GM18505 (cell line): Measurements from ENCODE around the gene C1orf74.

Experiments used
- ATAC-seq: cut with Tn5 transposase; IDR thresholded peaks from one replicate; pipeline ENCODE4 v1.9.1; 2021; ENCODE audit not compliant: unreplicated experiment
- POLR2A ChIP-seq: IDR thresholded peaks from 4 replicates; pipeline ENCODE4 v1.6.1; 2011; ENCODE audit warnings: borderline replicate concordance; ENCODE audit not compliant: insufficient read depth, insufficient read length; ENCODE audit errors: extremely low read depth

C1orf74 gene

DNA sequence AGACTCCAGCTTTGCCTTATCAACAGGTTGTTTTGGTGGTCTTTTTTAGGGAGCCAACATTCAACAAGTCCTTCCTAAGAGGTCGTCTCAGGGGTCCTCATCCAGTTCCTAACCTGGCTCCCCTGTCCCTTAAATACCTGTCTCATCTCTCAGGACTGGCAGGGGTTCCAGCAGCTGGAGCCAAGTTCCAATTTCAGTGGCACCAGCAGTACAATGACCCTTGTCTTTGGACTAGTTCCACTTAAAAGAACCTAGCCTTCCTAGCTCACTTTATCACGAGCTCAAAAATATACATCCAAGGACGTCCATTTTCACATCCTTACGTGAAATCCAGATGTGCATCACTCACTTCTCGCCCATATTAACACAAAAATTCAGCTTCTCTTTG, 47.2 kb downstream of the C1orf74 start:
- ATAC-seq, result no peak
- TF ChIP-seq POLR2A, result no peak

DNA sequence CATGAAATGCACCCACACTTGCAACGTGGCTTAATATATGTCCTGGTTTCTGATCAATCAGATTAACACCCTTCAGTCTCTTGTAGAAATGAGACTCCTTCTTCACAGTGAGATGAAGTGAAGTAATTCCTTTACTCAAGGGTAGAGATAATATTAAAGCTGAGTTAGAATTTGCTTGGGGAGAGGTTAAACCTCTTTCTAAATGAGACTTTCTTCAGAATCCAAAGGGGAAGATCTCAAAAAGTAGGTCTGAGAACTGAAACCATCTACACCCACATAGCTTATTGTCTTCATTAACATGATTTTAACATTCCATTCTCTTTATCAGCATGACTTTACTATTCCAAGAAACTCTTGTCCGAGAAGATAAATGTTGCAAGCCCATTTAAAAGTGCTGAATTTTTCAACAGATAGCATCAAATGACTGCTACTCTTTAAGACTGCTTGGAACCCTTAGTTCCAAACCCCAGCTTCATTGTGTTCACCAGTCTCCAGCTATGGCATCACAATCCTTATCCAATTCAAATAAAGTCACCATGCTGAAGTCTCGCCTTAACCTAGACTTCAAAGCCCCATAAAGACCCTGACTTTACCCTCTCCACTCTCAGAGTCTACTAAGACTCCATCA, 47.8 kb downstream of the C1orf74 start:
- no peak for ATAC-seq
- TF ChIP-seq POLR2A, result no peak

DNA sequence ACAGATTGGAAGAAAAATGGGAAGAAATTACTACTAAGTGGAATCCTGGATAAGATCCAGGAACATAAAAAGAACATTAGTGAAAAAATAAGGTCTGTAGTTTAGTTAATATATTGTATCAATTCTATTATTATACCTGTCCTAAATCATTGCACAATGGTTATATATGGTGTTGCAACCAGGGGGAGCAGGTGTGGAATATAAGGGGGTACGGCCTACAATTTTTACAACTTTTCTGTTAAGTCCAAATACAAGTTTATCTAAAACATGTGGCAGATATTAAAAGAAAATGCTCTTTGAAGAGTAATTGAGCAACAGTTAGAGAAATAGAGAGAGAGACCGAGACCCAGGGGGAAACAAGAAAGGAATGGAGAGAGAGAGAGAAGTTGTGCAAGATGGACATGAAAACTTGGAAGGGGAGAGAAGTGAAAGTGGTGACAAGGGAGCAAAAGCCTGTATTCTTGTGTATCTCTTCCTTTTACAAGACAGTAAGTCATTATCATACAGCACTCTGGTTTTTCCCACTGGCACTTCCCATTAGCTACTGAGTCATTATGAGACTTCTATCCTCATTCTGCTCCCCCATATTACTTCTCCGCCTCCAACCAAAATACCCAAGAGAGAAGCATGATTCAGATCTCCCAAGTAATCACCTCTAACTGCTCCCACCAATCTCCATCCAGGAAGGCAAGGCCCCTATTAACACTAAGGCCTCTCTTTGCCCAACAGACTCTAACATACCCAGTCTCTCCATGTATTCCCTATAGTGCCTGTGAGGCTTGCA, 50.8 kb downstream of the C1orf74 start:
- ATAC-seq, result no peak
- TF ChIP-seq POLR2A, result no peak

DNA sequence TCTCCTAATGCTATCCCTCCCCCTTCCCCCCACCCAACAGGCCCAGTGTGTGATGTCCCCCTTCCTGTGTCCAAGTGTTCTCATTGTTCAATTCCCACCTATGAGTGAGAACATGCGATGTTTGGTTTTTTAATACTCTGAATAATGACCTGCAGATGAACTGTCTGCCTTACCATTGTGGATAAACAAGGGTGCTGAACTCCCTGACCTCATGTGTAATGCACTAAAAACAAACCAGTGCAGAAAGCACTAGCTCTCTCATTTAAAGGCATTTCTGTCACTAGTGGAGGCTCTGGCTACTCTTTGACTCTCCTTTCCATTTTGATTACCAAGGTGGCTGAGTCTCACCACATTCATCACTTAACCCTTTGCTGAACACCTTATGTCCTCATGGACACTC, 51.6 kb downstream of the C1orf74 start:
- ATAC-seq, result no peak
- TF ChIP-seq POLR2A, result no peak

DNA sequence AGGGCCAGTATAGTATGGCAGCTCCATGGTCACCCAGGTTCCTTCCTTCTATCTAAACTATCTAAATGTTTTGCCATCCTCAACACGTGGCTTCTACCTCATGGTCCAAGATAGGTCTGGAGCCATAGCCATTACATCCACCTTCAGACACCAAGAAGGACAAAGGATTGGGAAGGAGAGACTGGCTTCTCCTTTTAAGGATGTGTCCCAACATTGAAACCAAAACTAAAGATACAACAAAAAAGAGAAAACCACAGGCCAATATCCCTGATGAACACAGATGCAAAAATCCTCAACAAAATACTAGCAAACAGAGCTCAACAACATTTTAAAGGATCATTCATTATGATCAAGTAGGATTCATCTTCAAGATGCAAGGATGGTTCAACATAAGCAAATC, 54.9 kb downstream of the C1orf74 start:
- no peak for ATAC-seq

More for the DNA sequence above, 54.9 kb downstream of the C1orf74 start:
- no peak for TF ChIP-seq POLR2A
